ENCODE results near the gene SEMA4D. TPM values are rescaled to one million over a fixed set of nuclear protein-coding genes. Genes with fewer than 3 reads are reported as not detected.

Gene SEMA4D
- total and polyA plus RNA-seq, 2 of the 13 experiments (the other 11 are each of a cell fraction or from before 2014, with no cell fraction given), result 0.13 to 0.16 TPM

- TF ChIP-seq ZMAT3 (CRISPR knock-in tag; conservative IDR thresholded peaks at IDR 0.05) (peak; percentile 64; the same call in 1 of the 2 replicates), NFIC (IDR thresholded peaks at IDR 0.05; ENCODE audit: low read length) (peak; percentile 83; the same call in 1 of the 2 replicates), SYNCRIP (IDR thresholded peaks at IDR 0.05; ENCODE audit: insufficient read depth, low read depth, low read length) (no peak), ZNF263 (CRISPR knock-in tag; IDR thresholded peaks at IDR 0.05) (no peak), ZNF232 (CRISPR knock-in tag; IDR thresholded peaks at IDR 0.05; ENCODE audit: borderline replicate concordance) (no peak), ARID5B (CRISPR knock-in tag; IDR thresholded peaks at IDR 0.05) (peak; percentile 95), THAP8 (CRISPR knock-in tag; IDR thresholded peaks at IDR 0.05; ENCODE audit: borderline replicate concordance) (no peak), SMAD3 (CRISPR knock-in tag; IDR thresholded peaks at IDR 0.05) (peak; percentile 84), MEIS1 (CRISPR knock-in tag; IDR thresholded peaks at IDR 0.05; ENCODE audit: borderline replicate concordance) (peak; percentile 99), ETV5 (CRISPR knock-in tag; IDR thresholded peaks at IDR 0.05; ENCODE audit: borderline replicate concordance) (peak; percentile 94), ZNF441 (CRISPR knock-in tag; IDR thresholded peaks at IDR 0.05; ENCODE audit: borderline replicate concordance) (peak; percentile 63; the same call in 1 of the 2 replicates), ZBED4 (CRISPR knock-in tag; IDR thresholded peaks at IDR 0.05; ENCODE audit: borderline replicate concordance) (peak; percentile 87), EHMT2 (IDR thresholded peaks at IDR 0.05; ENCODE audit: borderline replicate concordance, low read depth, low read length) (no peak), ZNF562 (CRISPR knock-in tag; IDR thresholded peaks at IDR 0.05; ENCODE audit: borderline replicate concordance) (no peak), HES4 (CRISPR knock-in tag; IDR thresholded peaks at IDR 0.05; ENCODE audit: borderline replicate concordance) (no peak), STAT5B (CRISPR knock-in tag; IDR thresholded peaks at IDR 0.05) (no peak), ZNF644 (CRISPR knock-in tag; IDR thresholded peaks at IDR 0.05; ENCODE audit: low read depth) (peak; percentile 77), TBX2 (CRISPR knock-in tag; IDR thresholded peaks at IDR 0.05; ENCODE audit: borderline replicate concordance) (peak; percentile 96), ZNF317 (CRISPR knock-in tag; IDR thresholded peaks at IDR 0.05) (peak; percentile 86), ZNF672 (CRISPR knock-in tag; IDR thresholded peaks at IDR 0.05) (no peak)
- TF ChIP-seq, protein P1, sequence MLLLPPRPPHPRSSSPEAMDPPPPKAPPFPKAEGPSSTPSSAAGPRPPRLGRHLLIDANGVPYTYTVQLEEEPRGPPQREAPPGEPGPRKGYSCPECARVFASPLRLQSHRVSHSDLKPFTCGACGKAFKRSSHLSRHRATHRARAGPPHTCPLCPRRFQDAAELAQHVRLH (CRISPR knock-in tag; IDR thresholded peaks at IDR 0.05; ENCODE audit: borderline replicate concordance, low read depth), result peak; percentile 95; the same call in 1 of the 2 replicates
Observed at GRCh38 chr9:89357331-89358197, 140.3 kb downstream of the SEMA4D start (continued).
